HCT116 (cell line): ENCODE results near the gene LRBA. TPM values are rescaled to one million over a fixed set of nuclear protein-coding genes. Genes with fewer than 3 reads are reported as not detected.

Source experiments
- ATAC-seq: fragments of 200-7000 bp; cut with Tn5 transposase; 2 replicates; pipeline ENCODE4 v1.9.1; 2020; ENCODE audit warnings: mild to moderate bottlenecking, moderate library complexity
- BruUV-seq: library from RNA; stranded (reverse); fragments of 400-500 nt; replicated peaks from 2 replicates; lab custom pipeline; 2021; lab: Mats Ljungman, UMichigan
- CTCF ChIA-PET: fragments of 300-600 bp; sonication (Branson Sonifier 250); formaldehyde crosslinking; loops from one replicate; lab custom pipeline; 2021; ENCODE audit warnings: antibody characterized with exemption; lab: Charles Lee
- POLR2A ChIA-PET: fragments of 300-600, 350-600 bp; sonication (Branson Sonifier 250); formaldehyde crosslinking; loops from one replicate; lab custom pipeline; 2021; ENCODE audit warnings: antibody characterized with exemption; lab: Charles Lee
- RAD21 ChIA-PET, 2 experiments: fragments of 300-600 bp; sonication (Branson Sonifier 250); formaldehyde crosslinking; loops; one replicate each; lab custom pipeline; 2023; ENCODE audit warnings: low total read pairs in 2 of 2; ENCODE audit not compliant: uncharacterized antibody in 2 of 2, unreplicated experiment in 2 of 2, low non-redundant PET in 1 of 2; lab: Charles Lee
- DNase-seq: peaks from one replicate; pipeline ENCODE4 v3.0.0-alpha.2; 2010; ENCODE audit warnings: low read depth, low spot score
- H2AFZ ChIP-seq: fragments of 200-600 bp; shearing (Covaris generic), sonication (generic); 2 replicates; pipeline ENCODE4 v1.6.1; 2017; ENCODE audit warnings: low read depth, mixed run types, mixed read lengths, antibody characterized with exemption, low read length; ENCODE audit not compliant: poor library complexity, severe bottlenecking
- H3K27ac ChIP-seq: 2 replicates; pipeline ENCODE4 v1.5.1; 2012; ENCODE audit warnings: low read depth, low read length
- H3K27me3 ChIP-seq: fragments of 200-600 bp; sonication (generic); 2 replicates; pipeline ENCODE4 v1.6.1; 2016; ENCODE audit warnings: mixed run types, low read length, mixed read lengths; ENCODE audit not compliant: insufficient read depth
- H3K36me3 ChIP-seq, 2 experiments: fragments of 200-500 bp in 1 of 2; fragments of 200-600 bp in 1 of 2; sonication (Bioruptor generic) in 1 of 2; sonication (generic) in 1 of 2; 2 replicates each; pipeline versions ENCODE4 v1.5.1 to v1.6.1; 2014 to 2016; ENCODE audit warnings: low read length in 2 of 2, inconsistent platforms in 1 of 2, mixed read lengths in 1 of 2, mixed run types in 1 of 2; ENCODE audit not compliant: insufficient read depth in 2 of 2, control insufficient read depth in 1 of 2
- H3K4me1 ChIP-seq, 2 experiments: fragments of 200-600 bp in 1 of 2; sonication (generic) in 1 of 2; 2 replicates each; pipeline versions ENCODE4 v1.5.1 to v1.6.1; 2012 to 2017; ENCODE audit warnings: low read length in 2 of 2, inconsistent platforms in 1 of 2, mild to moderate bottlenecking in 1 of 2, mixed read lengths in 1 of 2, mixed run types in 1 of 2, moderate library complexity in 1 of 2; ENCODE audit not compliant: insufficient read depth in 2 of 2, control insufficient read depth in 1 of 2
- H3K4me2 ChIP-seq: fragments of 200-600 bp; sonication (generic); 2 replicates; pipeline ENCODE4 v1.6.1; 2017; ENCODE audit warnings: mixed run types, low read length, mixed read lengths
- H3K4me3 ChIP-seq, 2 experiments: fragments of 200-600 bp in 1 of 2; sonication (generic) in 1 of 2; replicated peaks in 1 of 2; 2 replicates each; pipeline ENCODE4 v1.5.1; 2011 to 2016; ENCODE audit warnings: low read length in 2 of 2, control low read depth in 1 of 2, low read depth in 1 of 2, mild to moderate bottlenecking in 1 of 2, mixed read lengths in 1 of 2, mixed run types in 1 of 2
- H3K79me2 ChIP-seq: fragments of 200-600 bp; sonication (generic); 2 replicates; pipeline ENCODE4 v1.6.1; 2017; ENCODE audit warnings: mild to moderate bottlenecking, mixed run types, low read length, moderate library complexity, mixed read lengths; ENCODE audit not compliant: insufficient read depth
- H3K9ac ChIP-seq: fragments of 200-600 bp; sonication (generic); 2 replicates; pipeline ENCODE4 v1.6.1; 2016; ENCODE audit warnings: low read length, mixed read lengths
- H3K9me2 ChIP-seq: fragments of 200-600 bp; sonication (generic), shearing (Covaris generic); 2 replicates; pipeline ENCODE4 v1.6.1; 2017; ENCODE audit warnings: mixed run types, mild to moderate bottlenecking, moderate library complexity; ENCODE audit not compliant: insufficient read depth
- H3K9me3 ChIP-seq, 2 experiments: fragments of 200-500 bp in 1 of 2; fragments of 200-600 bp in 1 of 2; sonication (Bioruptor generic) in 1 of 2; sonication (generic) in 1 of 2; 2 replicates each; pipeline ENCODE4 v1.6.1; 2014 to 2017; ENCODE audit warnings: low read length in 2 of 2, mixed read lengths in 2 of 2, inconsistent platforms in 1 of 2, low read depth in 1 of 2, mild to moderate bottlenecking in 1 of 2, mixed run types in 1 of 2, moderate library complexity in 1 of 2; ENCODE audit not compliant: control insufficient read depth in 1 of 2, insufficient read depth in 1 of 2
- H4K20me1 ChIP-seq: fragments of 200-600 bp; sonication (generic), shearing (Covaris generic); 2 replicates; pipeline ENCODE4 v1.6.1; 2017; ENCODE audit warnings: mixed run types, mild to moderate bottlenecking, moderate library complexity; ENCODE audit not compliant: insufficient read depth
- CEBPB ChIP-seq: IDR thresholded peaks from 2 replicates; pipeline ENCODE4 v1.6.1; 2012; ENCODE audit warnings: low read depth
- EGR1 ChIP-seq: IDR thresholded peaks from 2 replicates; pipeline ENCODE4 v1.6.1; 2012; ENCODE audit warnings: low read depth
- ELF1 ChIP-seq: IDR thresholded peaks from 2 replicates; pipeline ENCODE4 v1.6.1; 2012; ENCODE audit warnings: low read depth, borderline replicate concordance
- EZH2phosphoT487 ChIP-seq: fragments of 200-600 bp; IDR thresholded peaks from 2 replicates; pipeline ENCODE4 v1.6.1; 2018; ENCODE audit warnings: antibody characterized with exemption, borderline replicate concordance
- JUND ChIP-seq: IDR thresholded peaks from 2 replicates; pipeline ENCODE4 v1.6.1; 2012
- POLR2A ChIP-seq: IDR thresholded peaks from 2 replicates; pipeline ENCODE4 v1.7.0; 2011; ENCODE audit warnings: borderline replicate concordance; ENCODE audit not compliant: insufficient read depth, insufficient read length; ENCODE audit errors: extremely low read depth
- POLR2AphosphoS5 ChIP-seq: IDR thresholded peaks from 2 replicates; pipeline ENCODE4 v1.6.1; 2011; ENCODE audit warnings: mild to moderate bottlenecking, low read depth, low read length, moderate library complexity
- SIN3A ChIP-seq: IDR thresholded peaks from 2 replicates; pipeline ENCODE4 v1.6.1; 2012; ENCODE audit warnings: low read depth
- SP1 ChIP-seq: IDR thresholded peaks from 2 replicates; pipeline ENCODE4 v1.6.1; 2012; ENCODE audit warnings: low read depth
- SRF ChIP-seq: IDR thresholded peaks from 2 replicates; pipeline ENCODE4 v1.6.1; 2012; ENCODE audit warnings: low read depth
- TCF7L2 ChIP-seq: IDR thresholded peaks from 2 replicates; pipeline ENCODE4 v1.7.0; 2011; ENCODE audit warnings: borderline replicate concordance, inconsistent platforms; ENCODE audit not compliant: insufficient read depth, insufficient read length; ENCODE audit errors: extremely low read depth
- ZFX ChIP-seq: fragments of 450-650 bp; IDR thresholded peaks from 2 replicates; pipeline ENCODE4 v1.6.1; 2017
- ZNF274 ChIP-seq: fragments of 200-500 bp; sonication (Bioruptor generic); IDR thresholded peaks from 2 replicates; pipeline ENCODE4 v1.6.1; 2014; ENCODE audit warnings: mild to moderate bottlenecking, low read depth, low read length, inconsistent platforms
- intact Hi-C: fragments of 100-400 bp; cut with micrococcal nuclease; formaldehyde crosslinking; loops from 2 replicates; pipeline ENCODE4 v1.10.0; 2022
- total RNA-seq: library from RNA; stranded (reverse); gene quantifications from one replicate; pipeline ENCODE4 v1.2.1, GENCODE V29; 2021; ENCODE audit not compliant: unreplicated experiment
- TF ChIP-seq, protein P1 (sequence below): IDR thresholded peaks from 2 replicates; pipeline ENCODE4 v1.6.1; 2012
- TF ChIP-seq, protein P2 (sequence below): IDR thresholded peaks from 2 replicates; pipeline ENCODE4 v1.6.1; 2011; ENCODE audit warnings: mild to moderate bottlenecking, low read length, moderate library complexity; ENCODE audit not compliant: insufficient replicate concordance; ENCODE audit errors: extremely low read depth

LRBA gene
- total RNA-seq, 1 experiment from 2014 or later: 79.8 TPM

DNA sequence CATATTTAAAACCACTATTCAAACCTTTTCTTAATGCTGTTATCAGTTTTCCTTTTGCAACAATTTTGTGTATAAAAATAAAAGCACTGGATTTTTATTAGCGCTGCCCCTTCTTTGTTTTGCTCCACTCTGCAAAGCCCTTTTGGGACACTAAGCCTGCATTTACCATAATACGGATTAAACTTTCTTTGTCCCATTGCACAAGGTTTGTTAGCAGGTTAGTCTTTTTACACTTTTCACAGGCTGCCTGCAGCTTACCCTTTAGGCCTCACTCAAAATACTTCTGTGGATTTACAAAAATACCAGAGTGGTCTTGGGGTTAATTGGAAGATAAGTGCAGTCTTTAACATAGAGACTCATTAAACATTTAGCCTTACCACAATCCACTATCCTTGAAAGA lies 468.8 kb downstream of the LRBA start (continued):
- TF ChIP-seq POLR2AphosphoS5 (no peak), POLR2A (no peak), SRF (no peak)
- TF ChIP-seq, all 23 proteins: peak for 0

DNA sequence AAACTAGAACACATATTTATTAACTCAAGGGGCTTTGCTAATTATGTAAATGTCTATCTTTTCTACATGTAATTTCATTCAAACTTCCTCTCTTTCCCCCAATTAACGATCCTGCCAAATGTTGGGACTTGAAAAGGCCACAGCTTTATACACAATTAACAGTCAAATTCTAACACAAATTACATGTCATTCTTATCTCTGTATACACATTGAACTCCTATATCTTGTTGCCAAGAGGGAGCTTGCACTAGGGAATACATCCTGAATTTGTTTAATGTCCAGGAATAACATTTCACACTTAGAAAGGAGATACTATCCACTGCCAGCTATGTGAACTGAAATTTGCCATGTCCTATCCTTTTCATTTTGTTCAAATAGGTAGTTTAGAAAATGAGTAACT lies 472.0 kb downstream of the LRBA start:
- no peak overlapping the region for H2AFZ ChIP-seq
- H3K27me3 ChIP-seq: no peaks in the 10 kb centered on the region
- H4K20me1 ChIP-seq: no peaks in the 10 kb centered on the region; the same call in 1 of the 2 replicates
- ChIA-PET CTCF (no interaction called here), RAD21 (no interaction called here), POLR2A (no interaction called here)
- no peaks in the 10 kb centered on the region for H3K79me2 ChIP-seq
- no peaks in the 10 kb centered on the region for H3K4me1 ChIP-seq
- H3K36me3 ChIP-seq: no peaks in the 10 kb centered on the region
- H3K4me2 ChIP-seq: no peak overlapping the region
- DNase-seq: no peak
- no peak overlapping the region for H3K27ac ChIP-seq
- no peaks in the 10 kb centered on the region for H3K9me2 ChIP-seq
- H3K9ac ChIP-seq: no peak overlapping the region
- intact Hi-C loops: no loop called here
- H3K9me3 ChIP-seq: no peaks in the 10 kb centered on the region
- no peak for ATAC-seq
- TF ChIP-seq TCF7L2 (no peak), SP1 (no peak), ZNF274 (no peak), EZH2phosphoT487 (no peak), SRF (no peak), ELF1 (no peak), JUND (no peak)
- TF ChIP-seq, protein P1, sequence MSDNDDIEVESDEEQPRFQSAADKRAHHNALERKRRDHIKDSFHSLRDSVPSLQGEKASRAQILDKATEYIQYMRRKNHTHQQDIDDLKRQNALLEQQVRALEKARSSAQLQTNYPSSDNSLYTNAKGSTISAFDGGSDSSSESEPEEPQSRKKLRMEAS: no peak
- no peak overlapping the region for H3K4me3 ChIP-seq
- BruUV-seq: no TSS peak

DNA sequence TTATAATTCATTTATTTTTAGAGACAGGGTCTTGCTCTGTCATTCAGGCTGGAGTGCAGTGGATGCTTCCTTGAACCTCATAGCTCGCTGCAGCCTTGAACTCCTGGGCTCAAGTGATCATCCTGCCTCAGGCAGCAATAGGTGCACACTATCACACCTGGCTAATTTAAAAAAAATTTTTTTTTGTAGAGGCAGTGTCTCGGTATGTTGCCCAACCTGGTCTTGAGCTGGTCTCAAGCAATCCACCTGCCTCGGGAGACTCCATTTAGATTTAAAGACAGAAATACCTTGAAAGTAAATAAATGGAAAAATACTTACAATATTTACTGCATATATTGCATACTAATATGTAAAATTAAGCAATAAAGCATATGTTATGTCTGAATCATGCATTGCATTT lies 473.4 kb downstream of the LRBA start:
- Histone ChIP-seq H2AFZ (no peak overlapping the region), H3K9ac (no peak overlapping the region), H3K9me3 (no peaks in the 10 kb centered on the region), H4K20me1 (no peaks in the 10 kb centered on the region; the same call in 1 of the 2 replicates), H3K27ac (no peak overlapping the region), H3K79me2 (no peaks in the 10 kb centered on the region), H3K27me3 (no peaks in the 10 kb centered on the region), H3K9me2 (no peaks in the 10 kb centered on the region), H3K4me1 (no peaks in the 10 kb centered on the region), H3K4me3 (no peak overlapping the region), H3K36me3 (no peaks in the 10 kb centered on the region), H3K4me2 (no peak overlapping the region)
- intact Hi-C loops: no loop called here
- ChIA-PET CTCF (no interaction called here), POLR2A (no interaction called here), RAD21 (no interaction called here)
- no TSS peak for BruUV-seq
- no peak for DNase-seq
- ATAC-seq: no peak
- TF ChIP-seq JUND (no peak), EGR1 (no peak), TCF7L2 (no peak), CEBPB (no peak), SRF (no peak), ZFX (no peak), POLR2AphosphoS5 (no peak), SIN3A (no peak)
- TF ChIP-seq, protein P2, sequence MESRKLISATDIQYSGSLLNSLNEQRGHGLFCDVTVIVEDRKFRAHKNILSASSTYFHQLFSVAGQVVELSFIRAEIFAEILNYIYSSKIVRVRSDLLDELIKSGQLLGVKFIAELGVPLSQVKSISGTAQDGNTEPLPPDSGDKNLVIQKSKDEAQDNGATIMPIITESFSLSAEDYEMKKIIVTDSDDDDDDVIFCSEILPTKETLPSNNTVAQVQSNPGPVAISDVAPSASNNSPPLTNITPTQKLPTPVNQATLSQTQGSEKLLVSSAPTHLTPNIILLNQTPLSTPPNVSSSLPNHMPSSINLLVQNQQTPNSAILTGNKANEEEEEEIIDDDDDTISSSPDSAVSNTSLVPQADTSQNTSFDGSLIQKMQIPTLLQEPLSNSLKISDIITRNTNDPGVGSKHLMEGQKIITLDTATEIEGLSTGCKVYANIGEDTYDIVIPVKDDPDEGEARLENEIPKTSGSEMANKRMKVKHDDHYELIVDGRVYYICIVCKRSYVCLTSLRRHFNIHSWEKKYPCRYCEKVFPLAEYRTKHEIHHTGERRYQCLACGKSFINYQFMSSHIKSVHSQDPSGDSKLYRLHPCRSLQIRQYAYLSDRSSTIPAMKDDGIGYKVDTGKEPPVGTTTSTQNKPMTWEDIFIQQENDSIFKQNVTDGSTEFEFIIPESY: no peak
